Loucy (cell line): Measurements from ENCODE around the gene CTDSPL.

Source experiments
- H2AFZ ChIP-seq: fragments of 200-600 bp; sonication (generic); 2 replicates; pipeline ENCODE4 v1.6.0; 2016; ENCODE audit warnings: antibody characterized with exemption, mild to moderate bottlenecking, low read length, moderate library complexity
- H3F3A ChIP-seq: fragments of 200-600 bp; 2 replicates; pipeline ENCODE4 v1.6.0; 2016; ENCODE audit warnings: antibody characterized with exemption, low read depth, mild to moderate bottlenecking
- H3K27me3 ChIP-seq: fragments of 200-600 bp; sonication (generic); 2 replicates; pipeline ENCODE4 v1.6.1; 2014; ENCODE audit warnings: low read length, mild to moderate bottlenecking; ENCODE audit not compliant: insufficient read depth, poor library complexity, severe bottlenecking
- H3K36me3 ChIP-seq: fragments of 200-600 bp; sonication (generic); 2 replicates; pipeline ENCODE4 v1.6.1; 2016; ENCODE audit warnings: low read length; ENCODE audit not compliant: insufficient read depth
- H3K4me1 ChIP-seq: fragments of 200-600 bp; sonication (generic); 2 replicates; pipeline ENCODE4 v1.5.1; 2014; ENCODE audit warnings: low read length, mild to moderate bottlenecking; ENCODE audit not compliant: insufficient read depth, poor library complexity, severe bottlenecking
- H3K4me2 ChIP-seq: fragments of 200-600 bp; sonication (generic); 2 replicates; pipeline ENCODE4 v1.6.0; 2014; ENCODE audit warnings: antibody characterized with exemption, low read length, low read depth, mild to moderate bottlenecking; ENCODE audit not compliant: poor library complexity, severe bottlenecking
- H3K4me3 ChIP-seq: fragments of 200-600 bp; sonication (generic); 2 replicates; pipeline ENCODE4 v1.5.1; 2014; ENCODE audit warnings: low read length, mild to moderate bottlenecking, mixed read lengths; ENCODE audit not compliant: poor library complexity, severe bottlenecking
- H3K79me2 ChIP-seq: fragments of 200-600 bp; sonication (generic); 2 replicates; pipeline ENCODE4 v1.6.1; 2014; ENCODE audit warnings: low read length; ENCODE audit not compliant: insufficient read depth
- H3K9ac ChIP-seq: fragments of 200-600 bp; sonication (generic); 2 replicates; pipeline ENCODE4 v1.6.0; 2014; ENCODE audit warnings: mild to moderate bottlenecking, low read depth, low read length, moderate library complexity; ENCODE audit not compliant: poor library complexity, severe bottlenecking
- H3K9me2 ChIP-seq: fragments of 200-600 bp; sonication (generic); replicated peaks from 2 replicates; pipeline ENCODE4 v1.6.1; 2016; ENCODE audit warnings: low read depth, low read length, mixed read lengths
- H3K9me3 ChIP-seq: fragments of 200-600 bp; sonication (generic); 2 replicates; pipeline ENCODE4 v1.6.1; 2014; ENCODE audit warnings: mild to moderate bottlenecking, antibody characterized with exemption, low read length, low read depth; ENCODE audit not compliant: insufficient read depth
- H4K20me1 ChIP-seq: fragments of 200-600 bp; sonication (generic); 2 replicates; pipeline ENCODE4 v1.6.0; 2014; ENCODE audit warnings: antibody characterized with exemption, low read length, mild to moderate bottlenecking; ENCODE audit not compliant: insufficient read depth, poor library complexity, severe bottlenecking
- CTCF ChIP-seq: fragments of 200-600 bp; sonication (generic); conservative IDR thresholded peaks from 2 replicates; pipeline ENCODE4 v1.5.1; 2014; ENCODE audit warnings: mild to moderate bottlenecking, antibody characterized with exemption, low read length
- EZH2phosphoT487 ChIP-seq: fragments of 200-600 bp; IDR thresholded peaks from 2 replicates; pipeline ENCODE4 v1.6.1; 2018; ENCODE audit warnings: antibody characterized with exemption, mild to moderate bottlenecking, moderate library complexity, borderline replicate concordance

The CTDSPL gene

GRCh38 chr3:37855363-37855970, 6.2 kb upstream of the CTDSPL start:
- H3K4me2 ChIP-seq: no peak overlapping the region
- no peaks in the 10 kb centered on the region for H3K79me2 ChIP-seq
- no peak for TF ChIP-seq EZH2phosphoT487
- peak; percentile 90 for TF ChIP-seq CTCF
- no peaks in the 10 kb centered on the region for H3K9me3 ChIP-seq
- no peaks in the 10 kb centered on the region for H3K27me3 ChIP-seq
- H3K9ac ChIP-seq: no peak overlapping the region
- no peaks in the 10 kb centered on the region for H3K9me2 ChIP-seq
- no peak overlapping the region for H3K4me3 ChIP-seq
- no peaks in the 10 kb centered on the region for H3K36me3 ChIP-seq
- peaks cover 11% of the 10 kb centered on the region for H3K4me1 ChIP-seq
- no peaks in the 10 kb centered on the region for H4K20me1 ChIP-seq
- no peaks in the 10 kb centered on the region for H3F3A ChIP-seq
- no peak overlapping the region for H2AFZ ChIP-seq

GRCh38 chr3:37856381-37856780, 5.3 kb upstream of the CTDSPL start:
- Histone ChIP-seq H3K9me2 (no peaks in the 10 kb centered on the region), H3K79me2 (no peaks in the 10 kb centered on the region), H2AFZ (no peak overlapping the region), H3K36me3 (no peaks in the 10 kb centered on the region), H3K9ac (no peak overlapping the region), H3K4me2 (no peak overlapping the region), H3K4me1 (peaks cover 11% of the 10 kb centered on the region), H4K20me1 (no peaks in the 10 kb centered on the region), H3K4me3 (no peak overlapping the region), H3K9me3 (no peaks in the 10 kb centered on the region), H3F3A (no peaks in the 10 kb centered on the region), H3K27me3 (no peaks in the 10 kb centered on the region)
- TF ChIP-seq EZH2phosphoT487 (no peak), CTCF (no peak)

GRCh38 chr3:37858742-37859141, 2.9 kb upstream of the CTDSPL start:
- Histone ChIP-seq H3K4me3 (no peak overlapping the region), H3F3A (0 out of 2 replicates have a peak, but pooled peaks cover under 1% of the 10 kb centered on the region), H3K4me2 (no peak overlapping the region), H3K4me1 (peaks cover 17% of the 10 kb centered on the region), H3K9me2 (no peaks in the 10 kb centered on the region), H3K9ac (no peak overlapping the region), H3K27me3 (no peaks in the 10 kb centered on the region), H3K79me2 (no peaks in the 10 kb centered on the region; the same call in 1 of the 2 replicates), H3K36me3 (no peaks in the 10 kb centered on the region), H4K20me1 (no peaks in the 10 kb centered on the region), H2AFZ (no peak overlapping the region), H3K9me3 (no peaks in the 10 kb centered on the region)
- TF ChIP-seq EZH2phosphoT487 (no peak), CTCF (no peak)
